Measurements from ENCODE around the gene RBM47. TPM values are rescaled to one million over a fixed set of nuclear protein-coding genes. Genes with fewer than 3 reads are reported as not detected.

Gene RBM47
- total and polyA plus RNA-seq, 10 of the 15 experiments (the other 5 are each of a cell fraction or from before 2014, with no cell fraction given), result 7.9 to 45.0 (median 28.7) TPM

DNA sequence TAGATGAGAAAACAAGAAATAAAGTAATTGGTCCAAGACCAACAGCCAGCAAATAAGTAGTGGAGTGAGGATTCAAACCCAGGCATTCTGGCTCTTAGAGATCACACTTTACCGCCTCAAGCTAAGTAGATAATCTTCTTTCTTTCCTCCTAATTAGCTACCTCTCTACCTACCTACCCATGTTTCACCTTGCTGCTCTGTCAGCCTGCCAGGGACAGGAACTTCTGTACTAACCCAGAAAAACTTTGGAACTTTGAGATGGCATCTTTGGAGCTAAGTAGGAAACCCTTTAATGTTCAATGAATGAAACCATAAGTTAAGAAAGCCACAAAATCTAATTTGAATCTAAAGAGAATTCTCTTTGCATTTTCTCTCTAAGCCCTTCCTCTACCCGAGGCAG lies 149.4 kb downstream of the RBM47 start:
- ChIA-PET RAD21 (ENCODE audit: unreplicated experiment) (interaction anchor here (0.8 to 1.7 kb wide), 2 partner anchors 33 to 35 kb away, joined by 3 read pairs; no protein-coding TSS in a partner anchor), POLR2A (interaction anchor here (0.6 to 1.5 kb wide), 8 partner anchors 12 to 147 kb away, joined by 3 to 6 read pairs (median 4); no protein-coding TSS in a partner anchor), SMC1A (ENCODE audit: uncharacterized antibody, unreplicated experiment) (interaction anchor here (0.6 to 9.9 kb wide), 11 partner anchors 11 to 166 kb away, joined by 3 to 102 read pairs (median 4); no protein-coding TSS in a partner anchor), CTCF (interaction anchor here (1.3 to 1.7 kb wide), 3 partner anchors 12 to 73 kb away, joined by 3 to 4 read pairs (median 4); no protein-coding TSS in a partner anchor)
- H3K27ac ChIP-seq (ENCODE audit: control insufficient read depth, insufficient read depth), result no peak overlapping the region; the same call in 1 of the 2 replicates
- in situ Hi-C loops (cut with MboI), result no loop called here
- peaks cover 2 to 13% of the 10 kb centered on the region in 2 experiments; a peak in 3 of 4 replicates for H3K36me3 ChIP-seq (ENCODE audit: control insufficient read depth in 2 of 2, insufficient read depth in 2 of 2, low read length in 1 of 2)
- H3K4me2 ChIP-seq (ENCODE audit: control insufficient read depth, insufficient read depth), result no peak overlapping the region
- no peak for FAIRE-seq
- no peaks in the 10 kb centered on the region for H3K9me3 ChIP-seq (replicated peaks; ENCODE audit: control insufficient read depth, insufficient read depth, low read length)
- no peak for DNase-seq (ENCODE audit: low read depth, low spot score)
- no peak for ATAC-seq
- intact Hi-C loops (cut with micrococcal nuclease; ENCODE audit: unreplicated experiment), result no loop called here
- WGBS (ENCODE audit: insufficient coverage, insufficient replicate concordance, low lambda C conversion rate, missing lambda C conversion rate), result 49% methylated on average over 2 of the region's 2 CpGs
- BruUV-seq (replicated peaks), result no TSS peak
- H2AFZ ChIP-seq (ENCODE audit: control insufficient read depth, low read depth, low read length), result no peak overlapping the region
- H3K79me2 ChIP-seq (ENCODE audit: control insufficient read depth, insufficient read depth, low read length), result peaks cover 37% of the 10 kb centered on the region
- H3K27me3 ChIP-seq (replicated peaks in 1 of 2; ENCODE audit: control insufficient read depth in 2 of 2, insufficient read depth in 2 of 2, low read length in 1 of 2), result no peaks in the 10 kb centered on the region
- no peak overlapping the region for H3K4me3 ChIP-seq
- H3K4me1 ChIP-seq (ENCODE audit: control insufficient read depth, insufficient read depth, low read length), result peaks cover 8% of the 10 kb centered on the region; the same call in 1 of the 2 replicates
- no peaks in the 10 kb centered on the region for H4K20me1 ChIP-seq (ENCODE audit: control insufficient read depth, insufficient read depth)
- H3K9ac ChIP-seq (ENCODE audit: control insufficient read depth, insufficient read depth, low read length), result no peak overlapping the region
- TF ChIP-seq NRF1 (conservative IDR thresholded peaks at IDR 0.05; ENCODE audit: low read depth, low read length) (no peak), KAT2A (conservative IDR thresholded peaks at IDR 0.05; ENCODE audit: control insufficient read depth, low read depth, low read length) (no peak), HDGF (IDR thresholded peaks at IDR 0.05) (no peak), TBL1XR1 (IDR thresholded peaks at IDR 0.05; ENCODE audit: low read depth, low read length) (no peak), ZNF622 (IDR thresholded peaks at IDR 0.05) (no peak), MTA3 (IDR thresholded peaks at IDR 0.05; ENCODE audit: borderline replicate concordance, low read length) (no peak), NFIC (IDR thresholded peaks at IDR 0.05; ENCODE audit: low read depth, low read length) (no peak), CEBPB (IDR thresholded peaks at IDR 0.05; ENCODE audit: borderline replicate concordance in 1 of 2, low read depth in 2 of 2, low read length in 2 of 2) (no peak)
- TF ChIP-seq, protein P1, sequence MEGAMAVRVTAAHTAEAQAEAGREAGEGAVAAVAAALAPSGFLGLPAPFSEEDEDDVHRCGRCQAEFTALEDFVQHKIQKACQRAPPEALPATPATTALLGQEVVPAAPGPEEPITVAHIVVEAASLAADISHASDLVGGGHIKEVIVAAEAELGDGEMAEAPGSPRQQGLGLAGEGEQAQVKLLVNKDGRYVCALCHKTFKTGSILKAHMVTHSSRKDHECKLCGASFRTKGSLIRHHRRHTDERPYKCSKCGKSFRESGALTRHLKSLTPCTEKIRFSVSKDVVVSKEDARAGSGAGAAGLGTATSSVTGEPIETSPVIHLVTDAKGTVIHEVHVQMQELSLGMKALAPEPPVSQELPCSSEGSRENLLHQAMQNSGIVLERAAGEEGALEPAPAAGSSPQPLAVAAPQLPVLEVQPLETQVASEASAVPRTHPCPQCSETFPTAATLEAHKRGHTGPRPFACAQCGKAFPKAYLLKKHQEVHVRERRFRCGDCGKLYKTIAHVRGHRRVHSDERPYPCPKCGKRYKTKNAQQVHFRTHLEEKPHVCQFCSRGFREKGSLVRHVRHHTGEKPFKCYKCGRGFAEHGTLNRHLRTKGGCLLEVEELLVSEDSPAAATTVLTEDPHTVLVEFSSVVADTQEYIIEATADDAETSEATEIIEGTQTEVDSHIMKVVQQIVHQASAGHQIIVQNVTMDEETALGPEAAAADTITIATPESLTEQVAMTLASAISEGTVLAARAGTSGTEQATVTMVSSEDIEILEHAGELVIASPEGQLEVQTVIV (IDR thresholded peaks at IDR 0.05; ENCODE audit: borderline replicate concordance, partially characterized antibody), result no peak
- TF ChIP-seq, protein P2, sequence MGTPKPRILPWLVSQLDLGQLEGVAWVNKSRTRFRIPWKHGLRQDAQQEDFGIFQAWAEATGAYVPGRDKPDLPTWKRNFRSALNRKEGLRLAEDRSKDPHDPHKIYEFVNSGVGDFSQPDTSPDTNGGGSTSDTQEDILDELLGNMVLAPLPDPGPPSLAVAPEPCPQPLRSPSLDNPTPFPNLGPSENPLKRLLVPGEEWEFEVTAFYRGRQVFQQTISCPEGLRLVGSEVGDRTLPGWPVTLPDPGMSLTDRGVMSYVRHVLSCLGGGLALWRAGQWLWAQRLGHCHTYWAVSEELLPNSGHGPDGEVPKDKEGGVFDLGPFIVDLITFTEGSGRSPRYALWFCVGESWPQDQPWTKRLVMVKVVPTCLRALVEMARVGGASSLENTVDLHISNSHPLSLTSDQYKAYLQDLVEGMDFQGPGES (IDR thresholded peaks at IDR 0.05), result no peak
- TF ChIP-seq, protein P3, sequence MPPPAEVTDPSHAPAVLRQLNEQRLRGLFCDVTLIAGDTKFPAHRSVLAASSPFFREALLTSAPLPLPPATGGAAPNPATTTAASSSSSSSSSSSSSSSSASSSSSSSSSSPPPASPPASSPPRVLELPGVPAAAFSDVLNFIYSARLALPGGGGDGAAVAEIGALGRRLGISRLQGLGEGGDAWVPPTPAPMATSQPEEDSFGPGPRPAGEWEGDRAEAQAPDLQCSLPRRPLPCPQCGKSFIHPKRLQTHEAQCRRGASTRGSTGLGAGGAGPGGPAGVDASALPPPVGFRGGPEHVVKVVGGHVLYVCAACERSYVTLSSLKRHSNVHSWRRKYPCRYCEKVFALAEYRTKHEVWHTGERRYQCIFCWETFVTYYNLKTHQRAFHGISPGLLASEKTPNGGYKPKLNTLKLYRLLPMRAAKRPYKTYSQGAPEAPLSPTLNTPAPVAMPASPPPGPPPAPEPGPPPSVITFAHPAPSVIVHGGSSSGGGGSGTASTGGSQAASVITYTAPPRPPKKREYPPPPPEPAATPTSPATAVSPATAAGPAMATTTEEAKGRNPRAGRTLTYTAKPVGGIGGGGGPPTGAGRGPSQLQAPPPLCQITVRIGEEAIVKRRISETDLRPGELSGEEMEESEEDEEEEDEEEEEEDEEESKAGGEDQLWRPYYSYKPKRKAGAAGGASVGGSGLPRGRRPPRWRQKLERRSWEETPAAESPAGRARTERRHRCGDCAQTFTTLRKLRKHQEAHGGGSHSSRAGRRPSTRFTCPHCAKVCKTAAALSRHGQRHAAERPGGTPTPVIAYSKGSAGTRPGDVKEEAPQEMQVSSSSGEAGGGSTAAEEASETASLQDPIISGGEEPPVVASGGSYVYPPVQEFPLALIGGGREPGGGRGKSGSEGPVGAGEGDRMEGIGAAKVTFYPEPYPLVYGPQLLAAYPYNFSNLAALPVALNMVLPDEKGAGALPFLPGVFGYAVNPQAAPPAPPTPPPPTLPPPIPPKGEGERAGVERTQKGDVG (CRISPR knock-in tag; IDR thresholded peaks at IDR 0.05), result no peak
- TF ChIP-seq, protein P4, sequence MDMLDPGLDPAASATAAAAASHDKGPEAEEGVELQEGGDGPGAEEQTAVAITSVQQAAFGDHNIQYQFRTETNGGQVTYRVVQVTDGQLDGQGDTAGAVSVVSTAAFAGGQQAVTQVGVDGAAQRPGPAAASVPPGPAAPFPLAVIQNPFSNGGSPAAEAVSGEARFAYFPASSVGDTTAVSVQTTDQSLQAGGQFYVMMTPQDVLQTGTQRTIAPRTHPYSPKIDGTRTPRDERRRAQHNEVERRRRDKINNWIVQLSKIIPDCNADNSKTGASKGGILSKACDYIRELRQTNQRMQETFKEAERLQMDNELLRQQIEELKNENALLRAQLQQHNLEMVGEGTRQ (IDR thresholded peaks at IDR 0.05; ENCODE audit: borderline replicate concordance, low read depth, low read length), result no peak

All from GM12878 (cell line).